HCT116 (cell line): ENCODE measurements around the gene ARL15. TPM values are rescaled to one million over a fixed set of nuclear protein-coding genes. Genes with fewer than 3 reads are reported as not detected.

Experiments used
- ATAC-seq: fragments of 200-7000 bp; cut with Tn5 transposase; 2 replicates; pipeline ENCODE4 v1.9.1; 2020; ENCODE audit warnings: mild to moderate bottlenecking, moderate library complexity
- BruUV-seq: library from RNA; stranded (reverse); fragments of 400-500 nt; replicated peaks from 2 replicates; lab custom pipeline; 2021; lab: Mats Ljungman, UMichigan
- CTCF ChIA-PET: fragments of 300-600 bp; sonication (Branson Sonifier 250); formaldehyde crosslinking; loops from one replicate; lab custom pipeline; 2021; ENCODE audit warnings: antibody characterized with exemption; lab: Charles Lee
- POLR2A ChIA-PET: fragments of 300-600, 350-600 bp; sonication (Branson Sonifier 250); formaldehyde crosslinking; loops from one replicate; lab custom pipeline; 2021; ENCODE audit warnings: antibody characterized with exemption; lab: Charles Lee
- RAD21 ChIA-PET, 2 experiments: fragments of 300-600 bp; sonication (Branson Sonifier 250); formaldehyde crosslinking; loops; one replicate each; lab custom pipeline; 2023; ENCODE audit warnings: low total read pairs in 2 of 2; ENCODE audit not compliant: uncharacterized antibody in 2 of 2, unreplicated experiment in 2 of 2, low non-redundant PET in 1 of 2; lab: Charles Lee
- DNase-seq: peaks from one replicate; pipeline ENCODE4 v3.0.0-alpha.2; 2010; ENCODE audit warnings: low read depth, low spot score
- H2AFZ ChIP-seq: fragments of 200-600 bp; shearing (Covaris generic), sonication (generic); 2 replicates; pipeline ENCODE4 v1.6.1; 2017; ENCODE audit warnings: low read depth, mixed run types, mixed read lengths, antibody characterized with exemption, low read length; ENCODE audit not compliant: poor library complexity, severe bottlenecking
- H3K27ac ChIP-seq: 2 replicates; pipeline ENCODE4 v1.5.1; 2012; ENCODE audit warnings: low read depth, low read length
- H3K27me3 ChIP-seq: fragments of 200-600 bp; sonication (generic); 2 replicates; pipeline ENCODE4 v1.6.1; 2016; ENCODE audit warnings: mixed run types, low read length, mixed read lengths; ENCODE audit not compliant: insufficient read depth
- H3K36me3 ChIP-seq, 2 experiments: fragments of 200-500 bp in 1 of 2; fragments of 200-600 bp in 1 of 2; sonication (Bioruptor generic) in 1 of 2; sonication (generic) in 1 of 2; 2 replicates each; pipeline versions ENCODE4 v1.5.1 to v1.6.1; 2014 to 2016; ENCODE audit warnings: low read length in 2 of 2, inconsistent platforms in 1 of 2, mixed read lengths in 1 of 2, mixed run types in 1 of 2; ENCODE audit not compliant: insufficient read depth in 2 of 2, control insufficient read depth in 1 of 2
- H3K4me1 ChIP-seq, 2 experiments: fragments of 200-600 bp in 1 of 2; sonication (generic) in 1 of 2; 2 replicates each; pipeline versions ENCODE4 v1.5.1 to v1.6.1; 2012 to 2017; ENCODE audit warnings: low read length in 2 of 2, inconsistent platforms in 1 of 2, mild to moderate bottlenecking in 1 of 2, mixed read lengths in 1 of 2, mixed run types in 1 of 2, moderate library complexity in 1 of 2; ENCODE audit not compliant: insufficient read depth in 2 of 2, control insufficient read depth in 1 of 2
- H3K4me2 ChIP-seq: fragments of 200-600 bp; sonication (generic); 2 replicates; pipeline ENCODE4 v1.6.1; 2017; ENCODE audit warnings: mixed run types, low read length, mixed read lengths
- H3K4me3 ChIP-seq, 2 experiments: fragments of 200-600 bp in 1 of 2; sonication (generic) in 1 of 2; replicated peaks in 1 of 2; 2 replicates each; pipeline ENCODE4 v1.5.1; 2011 to 2016; ENCODE audit warnings: low read length in 2 of 2, control low read depth in 1 of 2, low read depth in 1 of 2, mild to moderate bottlenecking in 1 of 2, mixed read lengths in 1 of 2, mixed run types in 1 of 2
- H3K79me2 ChIP-seq: fragments of 200-600 bp; sonication (generic); 2 replicates; pipeline ENCODE4 v1.6.1; 2017; ENCODE audit warnings: mild to moderate bottlenecking, mixed run types, low read length, moderate library complexity, mixed read lengths; ENCODE audit not compliant: insufficient read depth
- H3K9ac ChIP-seq: fragments of 200-600 bp; sonication (generic); 2 replicates; pipeline ENCODE4 v1.6.1; 2016; ENCODE audit warnings: low read length, mixed read lengths
- H3K9me2 ChIP-seq: fragments of 200-600 bp; sonication (generic), shearing (Covaris generic); 2 replicates; pipeline ENCODE4 v1.6.1; 2017; ENCODE audit warnings: mixed run types, mild to moderate bottlenecking, moderate library complexity; ENCODE audit not compliant: insufficient read depth
- H3K9me3 ChIP-seq, 2 experiments: fragments of 200-500 bp in 1 of 2; fragments of 200-600 bp in 1 of 2; sonication (Bioruptor generic) in 1 of 2; sonication (generic) in 1 of 2; 2 replicates each; pipeline ENCODE4 v1.6.1; 2014 to 2017; ENCODE audit warnings: low read length in 2 of 2, mixed read lengths in 2 of 2, inconsistent platforms in 1 of 2, low read depth in 1 of 2, mild to moderate bottlenecking in 1 of 2, mixed run types in 1 of 2, moderate library complexity in 1 of 2; ENCODE audit not compliant: control insufficient read depth in 1 of 2, insufficient read depth in 1 of 2
- H4K20me1 ChIP-seq: fragments of 200-600 bp; sonication (generic), shearing (Covaris generic); 2 replicates; pipeline ENCODE4 v1.6.1; 2017; ENCODE audit warnings: mixed run types, mild to moderate bottlenecking, moderate library complexity; ENCODE audit not compliant: insufficient read depth
- CBX3 ChIP-seq: IDR thresholded peaks from 2 replicates; pipeline ENCODE4 v1.6.1; 2012; ENCODE audit warnings: low read depth
- EGR1 ChIP-seq: IDR thresholded peaks from 2 replicates; pipeline ENCODE4 v1.6.1; 2012; ENCODE audit warnings: low read depth
- ELF1 ChIP-seq: IDR thresholded peaks from 2 replicates; pipeline ENCODE4 v1.6.1; 2012; ENCODE audit warnings: low read depth, borderline replicate concordance
- EZH2 ChIP-seq: fragments of 200-600 bp; sonication (generic); IDR thresholded peaks from 2 replicates; pipeline ENCODE4 v1.6.1; 2017; ENCODE audit warnings: antibody characterized with exemption, mixed run types
- JUND ChIP-seq: IDR thresholded peaks from 2 replicates; pipeline ENCODE4 v1.6.1; 2012
- POLR2A ChIP-seq: IDR thresholded peaks from 2 replicates; pipeline ENCODE4 v1.7.0; 2011; ENCODE audit warnings: borderline replicate concordance; ENCODE audit not compliant: insufficient read depth, insufficient read length; ENCODE audit errors: extremely low read depth
- POLR2AphosphoS5 ChIP-seq: IDR thresholded peaks from 2 replicates; pipeline ENCODE4 v1.6.1; 2011; ENCODE audit warnings: mild to moderate bottlenecking, low read depth, low read length, moderate library complexity
- SP1 ChIP-seq: IDR thresholded peaks from 2 replicates; pipeline ENCODE4 v1.6.1; 2012; ENCODE audit warnings: low read depth
- SRF ChIP-seq: IDR thresholded peaks from 2 replicates; pipeline ENCODE4 v1.6.1; 2012; ENCODE audit warnings: low read depth
- TCF7L2 ChIP-seq: IDR thresholded peaks from 2 replicates; pipeline ENCODE4 v1.7.0; 2011; ENCODE audit warnings: borderline replicate concordance, inconsistent platforms; ENCODE audit not compliant: insufficient read depth, insufficient read length; ENCODE audit errors: extremely low read depth
- YY1 ChIP-seq: IDR thresholded peaks from 2 replicates; pipeline ENCODE4 v1.6.1; 2011; ENCODE audit warnings: low read length, low read depth, moderate library complexity, mild to moderate bottlenecking; ENCODE audit not compliant: insufficient replicate concordance; ENCODE audit errors: extremely low read depth
- ZFX ChIP-seq: fragments of 450-650 bp; IDR thresholded peaks from 2 replicates; pipeline ENCODE4 v1.6.1; 2017
- intact Hi-C: fragments of 100-400 bp; cut with micrococcal nuclease; formaldehyde crosslinking; loops from 2 replicates; pipeline ENCODE4 v1.10.0; 2022
- total RNA-seq: library from RNA; stranded (reverse); gene quantifications from one replicate; pipeline ENCODE4 v1.2.1, GENCODE V29; 2021; ENCODE audit not compliant: unreplicated experiment
- TF ChIP-seq, protein P1 (sequence below), 3 experiments: fragments of 200-600 bp in 1 of 3; sonication (generic) in 1 of 3; IDR thresholded peaks in 2 of 3; conservative IDR thresholded peaks in 1 of 3; 2 replicates each; pipeline ENCODE4 v1.5.1; 2012 to 2017; ENCODE audit warnings: low read depth in 2 of 3, low read length in 2 of 3, antibody characterized with exemption in 1 of 3, borderline replicate concordance in 1 of 3, control low read depth in 1 of 3, mild to moderate bottlenecking in 1 of 3, mixed read lengths in 1 of 3, mixed run types in 1 of 3, moderate library complexity in 1 of 3; ENCODE audit not compliant: insufficient read depth in 1 of 3
- TF ChIP-seq, protein P2 (sequence below): IDR thresholded peaks from 2 replicates; pipeline ENCODE4 v1.6.1; 2012
- TF ChIP-seq, protein P3 (sequence below): IDR thresholded peaks from 2 replicates; pipeline ENCODE4 v1.6.1; 2012
- TF ChIP-seq, protein P4 (sequence below): IDR thresholded peaks from 2 replicates; pipeline ENCODE4 v1.6.1; 2011; ENCODE audit warnings: mild to moderate bottlenecking, low read length, moderate library complexity; ENCODE audit not compliant: insufficient replicate concordance; ENCODE audit errors: extremely low read depth

ARL15 gene
- total RNA-seq, 1 experiment from 2014 or later: 15.0 TPM

DNA sequence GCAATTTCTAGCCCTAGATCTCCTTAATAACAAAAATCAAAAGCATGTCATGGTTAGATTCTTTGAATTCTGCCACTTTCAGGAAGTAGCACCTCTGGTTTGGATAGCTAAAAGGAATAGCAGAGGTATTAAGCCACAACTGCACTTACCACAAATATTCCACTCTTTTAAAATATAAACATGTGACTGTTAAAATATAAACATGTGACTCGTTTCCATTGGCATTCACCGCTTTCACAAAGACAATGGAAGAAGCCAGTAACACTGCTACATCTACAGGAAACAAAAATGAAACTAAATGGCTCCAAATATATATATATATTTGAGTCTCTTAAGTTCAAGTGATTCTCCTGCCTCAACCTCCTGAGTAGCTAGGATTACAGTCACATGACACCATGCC is 222.9 kb downstream of the ARL15 start:
- H4K20me1 ChIP-seq: no peaks in the 10 kb centered on the region
- no peaks in the 10 kb centered on the region; the same call in 1 of the 2 replicates for H3K9me2 ChIP-seq
- ChIA-PET RAD21 (no interaction called here), CTCF (no interaction called here), POLR2A (no interaction called here)
- no peak overlapping the region for H3K27ac ChIP-seq
- H3K9me3 ChIP-seq: no peaks in the 10 kb centered on the region
- H3K36me3 ChIP-seq: no peaks in the 10 kb centered on the region
- H3K27me3 ChIP-seq: no peaks in the 10 kb centered on the region
- no peak overlapping the region for H2AFZ ChIP-seq
- DNase-seq (no peak), ATAC-seq (no peak)
- peaks cover 6 to 8% of the 10 kb centered on the region in 2 experiments; a peak in 3 of 4 replicates for H3K4me1 ChIP-seq
- TF ChIP-seq SRF (no peak), JUND (no peak), CBX3 (no peak), POLR2A (no peak), YY1 (no peak), EZH2 (no peak), TCF7L2 (no peak), ZFX (no peak), POLR2AphosphoS5 (no peak), SP1 (no peak), ELF1 (no peak), EGR1 (no peak)
- TF ChIP-seq, protein P1, sequence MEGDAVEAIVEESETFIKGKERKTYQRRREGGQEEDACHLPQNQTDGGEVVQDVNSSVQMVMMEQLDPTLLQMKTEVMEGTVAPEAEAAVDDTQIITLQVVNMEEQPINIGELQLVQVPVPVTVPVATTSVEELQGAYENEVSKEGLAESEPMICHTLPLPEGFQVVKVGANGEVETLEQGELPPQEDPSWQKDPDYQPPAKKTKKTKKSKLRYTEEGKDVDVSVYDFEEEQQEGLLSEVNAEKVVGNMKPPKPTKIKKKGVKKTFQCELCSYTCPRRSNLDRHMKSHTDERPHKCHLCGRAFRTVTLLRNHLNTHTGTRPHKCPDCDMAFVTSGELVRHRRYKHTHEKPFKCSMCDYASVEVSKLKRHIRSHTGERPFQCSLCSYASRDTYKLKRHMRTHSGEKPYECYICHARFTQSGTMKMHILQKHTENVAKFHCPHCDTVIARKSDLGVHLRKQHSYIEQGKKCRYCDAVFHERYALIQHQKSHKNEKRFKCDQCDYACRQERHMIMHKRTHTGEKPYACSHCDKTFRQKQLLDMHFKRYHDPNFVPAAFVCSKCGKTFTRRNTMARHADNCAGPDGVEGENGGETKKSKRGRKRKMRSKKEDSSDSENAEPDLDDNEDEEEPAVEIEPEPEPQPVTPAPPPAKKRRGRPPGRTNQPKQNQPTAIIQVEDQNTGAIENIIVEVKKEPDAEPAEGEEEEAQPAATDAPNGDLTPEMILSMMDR (IDR thresholded peaks at IDR 0.05 in 2 of 3, conservative IDR thresholded peaks at IDR 0.05 in 1 of 3; ENCODE audit: borderline replicate concordance in 1 of 3, insufficient read depth in 1 of 3, low read depth in 2 of 3, low read length in 2 of 3): no peak
- TF ChIP-seq, protein P2, sequence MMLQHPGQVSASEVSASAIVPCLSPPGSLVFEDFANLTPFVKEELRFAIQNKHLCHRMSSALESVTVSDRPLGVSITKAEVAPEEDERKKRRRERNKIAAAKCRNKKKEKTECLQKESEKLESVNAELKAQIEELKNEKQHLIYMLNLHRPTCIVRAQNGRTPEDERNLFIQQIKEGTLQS: no peak
- TF ChIP-seq, protein P3, sequence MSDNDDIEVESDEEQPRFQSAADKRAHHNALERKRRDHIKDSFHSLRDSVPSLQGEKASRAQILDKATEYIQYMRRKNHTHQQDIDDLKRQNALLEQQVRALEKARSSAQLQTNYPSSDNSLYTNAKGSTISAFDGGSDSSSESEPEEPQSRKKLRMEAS: no peak
- TF ChIP-seq, protein P4, sequence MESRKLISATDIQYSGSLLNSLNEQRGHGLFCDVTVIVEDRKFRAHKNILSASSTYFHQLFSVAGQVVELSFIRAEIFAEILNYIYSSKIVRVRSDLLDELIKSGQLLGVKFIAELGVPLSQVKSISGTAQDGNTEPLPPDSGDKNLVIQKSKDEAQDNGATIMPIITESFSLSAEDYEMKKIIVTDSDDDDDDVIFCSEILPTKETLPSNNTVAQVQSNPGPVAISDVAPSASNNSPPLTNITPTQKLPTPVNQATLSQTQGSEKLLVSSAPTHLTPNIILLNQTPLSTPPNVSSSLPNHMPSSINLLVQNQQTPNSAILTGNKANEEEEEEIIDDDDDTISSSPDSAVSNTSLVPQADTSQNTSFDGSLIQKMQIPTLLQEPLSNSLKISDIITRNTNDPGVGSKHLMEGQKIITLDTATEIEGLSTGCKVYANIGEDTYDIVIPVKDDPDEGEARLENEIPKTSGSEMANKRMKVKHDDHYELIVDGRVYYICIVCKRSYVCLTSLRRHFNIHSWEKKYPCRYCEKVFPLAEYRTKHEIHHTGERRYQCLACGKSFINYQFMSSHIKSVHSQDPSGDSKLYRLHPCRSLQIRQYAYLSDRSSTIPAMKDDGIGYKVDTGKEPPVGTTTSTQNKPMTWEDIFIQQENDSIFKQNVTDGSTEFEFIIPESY: no peak
- H3K4me2 ChIP-seq: no peak overlapping the region
- H3K79me2 ChIP-seq: no peaks in the 10 kb centered on the region
- intact Hi-C loops: no loop called here
- H3K9ac ChIP-seq: no peak overlapping the region
- no peak overlapping the region for H3K4me3 ChIP-seq
- BruUV-seq: no TSS peak
